GM12891 (cell line): ENCODE results near the gene ZNF445.

Experiments used
- POLR2A ChIP-seq: IDR thresholded peaks from 2 replicates; pipeline ENCODE4 v1.6.1; 2011; ENCODE audit warnings: low read depth, low read length, control low read depth
- POLR2AphosphoS5 ChIP-seq: IDR thresholded peaks from 2 replicates; pipeline ENCODE4 v1.6.1; 2011; ENCODE audit warnings: low read depth, low read length, control low read depth
- SPI1 ChIP-seq: IDR thresholded peaks from 2 replicates; pipeline ENCODE4 v1.6.1; 2011; ENCODE audit warnings: low read depth, low read length, control low read depth
- TAF1 ChIP-seq: IDR thresholded peaks from 2 replicates; pipeline ENCODE4 v1.6.1; 2011; ENCODE audit warnings: low read depth, low read length, control low read depth

DNA sequence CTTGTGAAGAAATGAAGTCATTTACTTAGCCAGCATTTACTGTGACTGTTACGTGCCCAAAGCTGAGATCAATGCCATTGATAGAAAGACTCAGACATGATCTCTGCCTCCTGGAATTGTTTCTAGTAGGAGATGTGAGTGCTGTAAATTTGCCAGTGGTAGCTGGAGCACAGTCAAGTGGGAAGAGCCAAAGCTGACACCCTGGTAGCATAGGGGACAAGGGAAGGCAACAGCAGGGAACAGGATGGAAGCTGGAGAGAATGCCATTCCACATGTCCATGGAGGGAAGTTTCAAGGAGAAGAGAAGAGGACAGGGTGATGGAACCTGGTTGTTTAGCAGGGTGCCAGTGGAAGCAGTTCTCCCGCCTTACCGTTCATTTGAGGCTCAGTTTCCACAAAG, 74.9 kb downstream of the ZNF445 start:
- TF ChIP-seq POLR2AphosphoS5 = no peak
- TF ChIP-seq POLR2A = no peak
- TF ChIP-seq SPI1 = no peak
- no peak for TF ChIP-seq TAF1
